HG02763 (cell line): ENCODE results near the gene TMEM9B.
"Not testable (repeated sequence)": the region's sequence is repeated elsewhere in the genome, so short reads cannot be mapped to it uniquely, and the experiment has no call there.

Experiments used
- ATAC-seq: cut with Tn5 transposase; IDR thresholded peaks from one replicate; pipeline ENCODE4 v1.9.1; 2021; ENCODE audit warnings: mild to moderate bottlenecking, moderate library complexity; ENCODE audit not compliant: unreplicated experiment

Gene TMEM9B

DNA sequence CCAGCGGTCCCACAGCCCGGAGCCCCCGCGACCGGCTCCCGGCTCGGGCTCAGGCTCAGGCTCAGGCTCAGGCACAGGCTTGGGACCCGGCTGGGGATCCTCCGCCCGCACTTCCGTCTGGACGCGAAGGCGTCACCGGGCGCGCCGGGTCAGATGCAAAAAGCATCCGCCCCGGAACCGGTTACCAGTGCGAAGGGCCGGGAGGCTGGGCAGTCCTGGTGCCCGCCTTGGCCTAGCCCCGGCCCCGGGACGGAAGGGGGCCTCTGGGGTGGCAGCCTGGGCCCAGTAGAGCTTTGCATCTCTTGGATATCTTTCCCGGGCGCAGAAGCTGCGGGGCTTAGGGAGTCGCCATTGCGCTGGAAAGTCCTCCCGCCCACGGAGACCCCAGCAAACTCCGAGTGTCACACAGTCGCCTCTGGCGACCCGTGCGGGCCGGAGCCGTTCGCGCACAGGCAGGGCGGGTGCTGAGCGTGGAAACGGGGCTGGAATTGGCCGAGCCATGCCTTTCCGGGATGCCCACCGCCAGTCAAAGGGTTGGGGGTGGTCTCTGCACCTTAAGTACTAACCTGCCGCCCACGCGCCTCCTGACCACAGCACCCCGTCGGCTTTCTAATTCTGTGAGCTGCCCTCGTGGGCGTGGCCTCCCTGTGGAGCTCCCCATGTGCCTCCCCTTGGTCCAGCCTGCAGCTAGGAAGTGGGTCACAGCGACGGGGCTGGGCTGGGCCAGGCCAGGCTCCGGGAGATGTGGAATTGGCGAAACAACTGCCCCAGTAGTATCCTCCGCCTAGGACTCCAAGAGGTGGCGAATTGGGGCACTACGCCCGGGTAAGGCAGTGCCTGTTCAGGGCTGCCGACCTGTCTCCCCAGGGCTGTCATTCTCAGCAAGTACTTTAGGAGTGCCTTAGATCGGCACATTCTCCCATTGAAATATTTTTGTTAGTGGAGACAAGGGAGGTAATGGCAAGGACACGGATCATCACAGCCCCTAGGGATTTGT is at the start of gene TMEM9B:
TSS of gene TMEM9B (minus strand) at position 119 of the 997 bp plus-strand sequence. CDS start 129 bp downstream, outside the sequence.
- ATAC-seq, result peak; percentile 85

DNA sequence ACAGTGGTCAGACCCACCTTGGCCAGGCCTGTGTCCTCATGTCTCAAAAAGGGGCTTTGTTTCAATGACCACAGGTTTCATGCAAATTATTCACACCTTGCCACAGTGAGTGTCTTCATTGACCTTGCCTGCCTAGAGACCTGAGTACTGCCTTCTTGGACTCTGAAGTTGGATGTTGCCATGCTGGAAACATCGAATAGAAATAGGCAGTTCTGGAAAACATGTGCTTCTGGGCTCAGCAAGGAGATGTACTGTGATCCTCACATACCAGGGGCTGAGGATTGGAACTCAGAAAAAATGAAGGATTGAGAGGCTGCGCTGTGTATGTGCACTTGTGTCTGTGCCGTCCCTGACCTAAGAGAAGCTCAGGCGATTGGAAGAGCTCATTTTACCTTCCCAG is 49.1 kb upstream of the TMEM9B start:
- no peak for ATAC-seq

DNA sequence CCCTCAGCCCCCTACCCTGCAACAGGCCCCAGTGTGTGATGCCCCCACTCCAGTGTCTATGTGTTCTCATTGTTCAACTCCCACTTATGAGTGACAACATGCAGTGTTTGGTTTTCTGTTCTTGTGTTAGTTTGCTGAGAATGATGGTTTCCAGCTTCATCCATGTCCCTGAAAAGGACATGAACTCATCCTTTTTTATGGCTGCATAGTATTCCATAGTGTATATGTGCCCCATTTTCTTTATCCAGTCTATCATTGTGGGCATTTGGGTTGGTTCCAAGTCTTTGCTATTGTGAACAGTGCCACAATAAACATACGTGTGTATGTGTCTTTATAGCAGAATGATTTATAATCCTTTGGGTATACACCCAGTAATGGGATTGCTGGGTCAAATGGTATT is 45.3 kb upstream of the TMEM9B start:
- not testable (repeated sequence) for ATAC-seq

DNA sequence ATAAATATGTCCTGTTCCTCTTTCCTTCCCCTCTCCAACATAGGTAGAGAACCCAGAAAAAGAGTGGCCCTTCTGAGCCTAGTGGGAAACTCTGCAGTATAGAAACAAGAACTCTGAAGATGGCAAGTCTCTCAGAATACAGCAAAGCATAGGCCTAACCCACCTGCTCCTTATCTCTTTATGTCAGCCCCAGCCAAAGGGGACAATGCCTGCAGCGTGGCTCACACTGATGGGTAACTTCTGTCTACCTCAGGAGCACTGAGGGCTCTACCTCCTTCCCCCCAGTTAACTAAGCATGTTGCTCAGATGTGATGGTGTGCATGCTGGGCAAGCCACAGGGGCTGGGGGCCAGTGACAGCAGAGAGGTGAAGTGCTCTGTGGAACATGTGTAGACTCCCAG is 44.4 kb upstream of the TMEM9B start:
- ATAC-seq, result no peak

DNA sequence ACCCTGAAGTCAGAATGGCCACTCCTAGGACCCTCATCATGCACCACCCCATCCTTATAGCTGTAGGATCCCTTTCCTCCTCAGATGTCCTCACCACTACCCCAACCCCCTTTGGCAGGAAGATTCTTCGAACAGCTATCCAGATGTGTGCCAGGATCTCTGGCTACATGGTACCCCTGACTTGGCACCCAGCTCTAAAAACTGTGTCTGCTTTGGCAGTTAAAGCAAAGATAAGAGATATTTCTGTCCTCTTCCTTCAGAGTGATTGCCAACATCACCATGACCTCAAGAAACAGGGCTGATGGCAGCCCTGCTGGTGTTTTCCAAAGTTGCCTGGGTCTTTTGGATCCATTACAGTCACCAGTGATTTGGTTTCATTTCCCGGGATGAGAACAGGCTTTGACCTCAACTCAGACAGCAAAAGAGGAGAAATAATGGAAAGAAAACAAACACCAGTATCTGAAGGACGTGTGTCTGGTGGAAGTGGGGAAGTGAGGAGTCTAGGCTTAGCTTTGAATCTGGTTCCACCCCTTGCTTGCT is 43.8 kb upstream of the TMEM9B start:
- no peak for ATAC-seq

DNA sequence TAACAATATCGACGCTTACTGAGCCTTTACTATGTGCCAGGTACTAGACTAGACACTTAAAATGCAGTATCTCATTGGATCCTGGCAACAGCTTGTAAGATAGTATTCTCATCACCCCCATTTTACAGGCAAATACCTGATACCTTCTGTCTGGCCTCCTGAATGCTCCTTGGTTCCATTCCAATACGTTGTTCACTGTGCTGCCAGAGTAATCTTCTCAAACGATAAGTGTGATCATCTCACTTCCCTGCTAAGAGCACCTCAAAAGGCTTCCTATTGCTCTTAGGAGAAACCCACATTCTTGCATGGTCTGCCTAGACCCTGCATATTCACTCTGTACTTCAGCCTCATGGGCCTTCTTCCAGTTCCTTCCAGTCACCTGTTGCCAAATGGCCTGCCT is 40.8 kb upstream of the TMEM9B start:
- no peak for ATAC-seq

DNA sequence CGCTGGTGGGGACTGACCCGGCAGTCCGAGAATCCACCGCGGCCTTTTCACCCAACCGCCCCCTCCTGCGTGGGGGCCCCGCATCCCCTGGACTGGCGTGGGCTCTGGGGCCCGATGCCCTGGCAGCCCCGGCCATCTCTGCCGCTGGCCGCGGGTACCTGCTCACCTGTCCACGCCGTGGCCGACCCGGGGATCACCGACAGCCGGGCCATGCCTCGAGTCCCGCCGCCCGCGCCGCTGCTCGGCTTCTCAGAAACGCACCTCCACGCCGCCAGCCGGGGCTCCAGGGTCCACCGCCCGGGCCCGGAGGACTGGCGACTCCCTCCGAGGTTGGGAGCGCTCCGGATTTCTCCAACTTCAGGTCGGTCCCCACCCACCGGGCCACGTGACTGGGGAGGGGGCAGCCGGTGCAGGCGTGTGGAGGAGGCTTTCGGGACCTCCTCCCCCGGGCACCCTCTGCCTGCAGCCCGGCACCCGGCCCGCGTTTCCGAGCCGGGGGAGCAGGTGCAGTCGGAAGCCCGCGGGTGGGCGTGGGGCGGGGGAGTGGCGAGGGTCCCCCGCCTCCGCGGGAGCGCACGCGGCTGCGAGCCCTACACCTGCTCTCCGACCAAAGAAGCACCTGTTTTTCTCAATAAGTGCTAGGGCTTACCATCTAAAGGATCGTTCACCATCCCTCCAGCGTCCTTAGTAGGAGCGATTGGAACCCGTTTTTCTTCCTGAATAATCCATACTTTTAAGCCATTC is 40.1 kb upstream of the TMEM9B start:
- no peak for ATAC-seq

DNA sequence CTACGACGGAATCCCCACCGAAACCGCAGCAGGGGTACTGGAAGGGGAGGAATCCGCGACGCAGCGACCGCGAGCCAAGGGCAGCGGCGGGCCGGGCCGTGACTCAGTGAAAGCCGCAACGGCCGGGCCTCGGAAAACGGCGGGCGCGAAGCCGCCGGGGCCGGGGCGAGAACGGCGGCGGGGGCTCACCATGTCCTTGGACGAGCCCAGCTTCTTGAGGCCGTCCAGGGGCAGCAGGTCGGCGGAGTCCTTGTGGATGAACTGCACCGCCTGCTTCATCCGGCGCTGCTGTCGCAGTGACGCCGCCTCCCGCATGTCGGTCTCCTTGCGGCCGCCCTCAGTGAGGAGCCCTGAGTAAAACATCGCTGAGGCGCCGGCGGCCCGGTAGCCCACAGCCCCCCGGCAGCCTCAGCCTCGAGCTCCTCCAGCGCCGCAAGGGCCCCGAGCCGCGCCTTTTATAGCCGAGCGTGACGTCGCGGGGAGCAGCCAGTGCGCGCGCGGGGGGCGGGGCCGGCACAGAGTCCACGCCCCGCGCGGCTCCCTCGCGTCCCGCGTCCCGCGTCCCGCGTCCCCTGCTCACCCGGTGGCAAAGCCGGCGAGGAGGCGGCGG is 39.4 kb upstream of the TMEM9B start, which contains the start of gene NRIP3:
TSS of gene NRIP3 (minus strand) at position 429 of the 610 bp plus-strand sequence. CDS start at position 363, 66 bp downstream.
- ATAC-seq, result no peak

DNA sequence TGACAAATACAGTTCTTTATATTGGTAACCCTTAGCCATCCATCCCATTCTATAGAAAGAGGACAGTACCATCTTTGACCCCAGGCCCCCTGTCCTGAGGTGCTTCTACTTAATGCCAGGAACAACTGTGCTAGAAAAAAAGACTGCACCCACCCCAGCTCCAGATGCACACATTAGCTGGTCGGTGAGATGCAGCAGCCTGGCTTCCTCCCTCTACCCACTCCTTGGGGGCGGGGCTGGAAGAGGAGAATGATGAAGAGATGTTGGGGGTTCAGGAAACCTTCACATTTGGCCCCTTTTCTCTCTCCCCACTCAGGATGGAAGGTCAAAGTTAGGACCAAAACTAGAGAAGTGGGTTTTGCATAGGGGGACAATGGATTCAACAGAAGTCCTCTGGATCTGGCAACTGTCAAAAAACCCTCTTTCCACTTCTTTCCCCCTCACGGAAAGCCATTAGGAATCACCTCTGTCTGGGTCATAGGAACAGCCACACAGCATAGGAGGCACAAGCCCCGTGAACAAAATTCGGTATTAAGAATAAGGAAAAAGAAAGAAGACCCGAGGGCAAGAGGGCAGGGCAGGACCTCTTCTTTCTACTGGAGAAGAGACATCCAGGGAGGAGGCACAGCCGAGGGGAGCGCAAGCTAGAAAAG is 38.8 kb upstream of the TMEM9B start:
- no peak for ATAC-seq

DNA sequence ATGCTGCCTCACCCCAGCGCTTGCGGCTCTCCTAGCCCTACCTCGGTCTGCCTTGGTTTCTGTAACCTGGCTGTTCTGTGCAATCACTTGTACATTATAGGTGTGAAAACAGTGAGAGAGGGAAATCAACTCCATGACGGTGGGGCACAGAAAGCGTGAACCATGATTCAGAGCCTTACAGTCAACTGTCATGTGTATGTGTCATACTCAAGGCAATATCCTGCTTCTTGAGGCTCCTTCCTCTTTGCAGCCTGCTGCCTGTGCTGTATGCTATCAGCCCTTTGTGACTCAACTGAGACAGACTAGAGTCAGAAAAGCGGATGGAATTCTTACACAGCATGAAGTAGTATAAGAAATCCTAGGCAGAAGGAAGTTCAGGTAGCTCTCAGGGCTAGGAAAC is 37.5 kb upstream of the TMEM9B start:
- no peak for ATAC-seq

DNA sequence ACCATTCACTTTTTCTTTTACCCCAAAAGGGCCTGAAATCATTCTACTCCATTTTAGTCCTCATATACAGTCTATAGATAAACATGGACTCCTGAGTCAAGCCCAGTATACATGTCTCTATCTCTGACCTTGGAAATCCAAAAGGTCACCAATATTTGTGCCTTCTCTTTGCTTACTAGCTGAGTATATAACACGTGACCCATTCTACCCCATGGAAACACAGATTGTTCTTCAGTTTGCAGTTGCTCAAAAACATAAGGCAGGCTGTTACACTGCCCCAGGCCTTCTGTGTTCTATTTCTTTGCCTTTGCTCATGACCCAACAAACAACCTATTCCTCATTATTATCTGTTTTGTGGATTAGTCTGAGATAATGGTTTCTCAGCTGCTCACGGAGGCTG is 33.8 kb upstream of the TMEM9B start:
- no peak for ATAC-seq

DNA sequence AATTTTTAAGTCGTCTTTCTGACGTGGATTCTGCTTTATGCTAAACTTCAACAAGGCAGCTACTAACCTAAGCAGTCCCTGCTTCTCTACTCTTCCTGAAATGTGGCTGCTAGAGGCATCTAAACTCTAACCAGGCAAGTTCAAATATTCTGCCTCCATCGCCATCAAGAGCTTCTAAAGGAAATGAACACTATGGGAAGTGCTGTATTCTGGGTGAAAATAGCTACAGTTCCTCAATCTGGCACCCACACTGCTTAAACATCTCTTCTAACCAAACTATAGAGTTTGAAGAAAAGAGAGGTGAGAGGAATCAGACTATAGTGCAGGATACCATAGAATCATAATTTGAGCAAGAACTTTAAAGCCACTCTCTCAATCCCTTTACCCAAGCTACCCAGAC is 33.2 kb upstream of the TMEM9B start:
- no peak for ATAC-seq

DNA sequence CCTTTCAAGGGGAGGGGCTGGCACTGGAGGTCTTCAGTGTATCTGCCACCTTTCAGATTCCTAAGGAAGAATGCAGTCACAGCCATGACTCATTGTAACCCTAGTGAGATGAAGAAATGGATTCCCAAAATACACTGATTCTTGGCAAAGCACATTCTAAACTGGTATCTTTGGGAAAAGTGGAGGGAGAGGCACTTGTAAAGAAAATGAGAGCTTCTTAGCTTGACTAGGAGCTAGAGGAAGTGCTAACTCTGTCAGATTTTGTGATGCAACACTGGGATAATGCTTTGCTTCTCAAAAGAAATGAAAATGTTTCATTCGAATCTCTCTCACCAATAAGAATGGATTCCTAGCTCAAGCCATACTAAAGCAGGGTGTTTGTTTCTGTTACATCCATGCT is 25.2 kb upstream of the TMEM9B start:
- no peak for ATAC-seq

DNA sequence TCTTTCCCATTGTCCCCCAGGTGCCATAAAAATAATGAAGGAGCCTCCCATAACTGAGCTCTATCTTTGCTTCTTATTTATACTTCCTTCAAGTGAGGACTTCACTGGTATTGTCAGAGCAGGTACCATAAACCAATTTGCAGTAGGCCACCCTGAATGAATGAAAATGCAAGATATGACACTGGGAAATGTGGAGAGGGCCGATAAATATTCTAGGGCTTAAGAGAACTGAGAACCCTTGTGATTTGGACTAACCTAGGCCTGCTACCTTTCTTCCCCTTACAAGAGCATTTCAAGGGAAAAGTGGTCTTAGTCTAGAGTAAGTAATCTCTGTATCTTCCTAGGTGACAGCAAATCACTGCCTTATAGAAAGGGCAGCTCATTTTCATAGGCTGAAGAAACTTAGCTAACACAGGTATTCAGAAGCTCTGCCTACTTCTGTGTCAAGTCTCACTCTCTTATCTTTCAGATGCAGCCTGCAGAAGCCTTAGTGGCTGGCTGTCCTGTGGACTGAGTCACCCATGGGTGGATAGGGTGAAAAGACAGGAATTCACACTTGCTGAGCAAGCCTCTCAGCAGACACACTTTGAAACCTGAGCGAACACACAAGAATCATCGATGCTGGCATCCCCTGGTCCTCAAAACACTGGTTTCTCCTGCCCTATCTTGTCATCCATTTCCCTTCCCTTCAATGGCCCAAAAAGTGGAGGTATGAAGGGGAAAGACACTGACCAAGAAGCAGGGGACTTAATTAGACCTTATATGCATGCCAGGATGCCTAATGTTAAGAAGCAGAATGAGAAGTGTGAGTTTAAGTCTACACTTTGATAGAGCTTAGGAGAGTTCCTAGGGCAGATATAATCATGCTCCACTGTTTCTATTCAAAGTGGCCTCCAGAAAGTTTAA is 24.3 kb upstream of the TMEM9B start:
- ATAC-seq, result no peak

DNA sequence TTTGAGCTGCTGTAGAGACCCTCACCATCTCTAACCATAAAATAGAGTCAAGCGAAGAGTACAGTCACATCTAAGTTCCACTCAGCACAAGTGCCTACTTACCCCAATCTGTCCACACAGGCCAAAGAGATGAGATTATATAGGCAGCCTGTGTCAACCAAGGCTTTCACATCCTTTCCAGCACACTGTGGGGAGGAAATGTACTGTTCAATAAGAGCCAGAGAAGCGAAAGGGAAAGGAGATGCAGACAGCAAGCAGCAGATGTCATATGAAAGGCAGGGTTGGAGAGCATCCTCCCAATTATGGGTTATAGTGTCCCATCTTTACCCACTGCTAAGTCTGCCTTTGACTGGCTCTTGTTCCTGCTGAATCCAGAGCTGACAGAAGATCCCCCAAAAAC is 23.2 kb upstream of the TMEM9B start:
- ATAC-seq, result no peak

DNA sequence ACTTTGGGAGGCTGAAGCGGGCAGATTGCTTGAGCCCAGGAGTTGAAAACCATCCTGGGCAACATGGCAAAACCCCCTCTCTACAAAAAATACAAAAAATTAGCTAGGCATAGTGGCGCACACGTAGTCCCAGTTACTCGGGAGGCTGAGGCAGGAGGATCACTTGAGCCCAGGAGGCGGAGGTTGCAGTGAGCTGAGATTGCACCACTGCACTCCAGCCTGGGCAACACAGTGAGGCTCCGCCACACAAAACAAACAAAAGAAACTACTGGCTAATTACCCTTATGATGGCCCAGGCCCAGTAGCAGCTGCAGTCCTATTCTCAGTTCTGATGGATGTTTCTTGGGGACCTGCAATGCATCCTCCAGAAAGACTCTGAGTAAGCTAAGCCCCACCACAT is 22.5 kb upstream of the TMEM9B start:
- not testable (repeated sequence) for ATAC-seq

DNA sequence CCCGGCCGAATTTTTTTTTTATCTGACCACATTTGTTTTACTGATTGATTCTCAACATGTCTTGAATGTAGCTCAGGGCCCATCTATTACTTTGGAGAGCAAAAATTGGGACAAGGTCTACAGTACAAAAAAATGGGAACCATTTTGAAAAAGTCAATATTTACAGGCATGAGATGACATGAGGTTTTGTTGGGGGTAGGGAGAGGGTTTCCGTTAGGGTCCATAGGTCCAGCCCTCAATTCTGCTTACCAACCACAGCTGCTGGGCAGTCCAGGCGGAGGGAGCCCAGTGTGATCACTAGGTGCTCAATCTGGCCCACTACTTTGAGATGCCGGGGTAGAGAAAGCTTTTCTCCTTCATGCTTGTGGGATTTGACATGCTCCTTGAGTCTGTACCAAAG is 21.2 kb upstream of the TMEM9B start:
- ATAC-seq, result no peak

DNA sequence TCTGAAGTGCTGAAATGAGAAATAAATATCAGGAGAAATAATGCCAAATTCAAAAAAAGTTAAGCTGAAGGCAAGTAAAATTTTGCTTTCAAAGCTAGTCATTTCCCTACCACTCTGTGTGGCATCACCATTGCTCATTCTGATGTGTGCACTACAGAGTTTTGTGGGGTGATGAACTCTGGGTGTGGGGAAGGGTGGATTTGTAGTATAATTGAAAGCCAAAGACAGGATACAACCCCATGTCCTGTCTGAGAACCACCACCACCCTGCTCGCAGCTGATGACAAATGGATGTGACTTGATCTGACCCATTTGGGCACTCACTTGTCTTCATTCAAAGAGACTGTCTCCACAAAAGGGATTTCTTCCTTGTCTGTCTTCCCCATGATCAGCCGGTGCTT is 19.3 kb upstream of the TMEM9B start:
- ATAC-seq, result no peak

DNA sequence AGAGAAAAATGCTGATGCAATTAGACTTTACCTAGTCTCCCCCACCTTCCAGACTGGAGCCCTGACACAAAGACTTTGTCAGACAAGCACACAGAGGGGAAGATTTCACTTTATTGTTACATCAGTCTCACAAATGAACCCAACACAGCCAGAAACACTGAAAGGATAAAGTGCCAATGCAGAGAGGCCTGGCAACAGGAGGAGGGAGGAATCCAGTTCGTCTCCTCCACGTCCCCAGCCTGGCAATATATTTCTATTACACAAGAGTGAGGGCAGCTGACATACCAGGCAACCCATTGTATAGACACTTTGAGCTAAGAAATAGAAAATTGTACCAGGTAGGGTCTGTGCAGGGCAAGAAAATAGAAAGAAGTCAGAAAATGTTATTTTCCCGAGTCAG is 16.2 kb upstream of the TMEM9B start:
- no peak for ATAC-seq

DNA sequence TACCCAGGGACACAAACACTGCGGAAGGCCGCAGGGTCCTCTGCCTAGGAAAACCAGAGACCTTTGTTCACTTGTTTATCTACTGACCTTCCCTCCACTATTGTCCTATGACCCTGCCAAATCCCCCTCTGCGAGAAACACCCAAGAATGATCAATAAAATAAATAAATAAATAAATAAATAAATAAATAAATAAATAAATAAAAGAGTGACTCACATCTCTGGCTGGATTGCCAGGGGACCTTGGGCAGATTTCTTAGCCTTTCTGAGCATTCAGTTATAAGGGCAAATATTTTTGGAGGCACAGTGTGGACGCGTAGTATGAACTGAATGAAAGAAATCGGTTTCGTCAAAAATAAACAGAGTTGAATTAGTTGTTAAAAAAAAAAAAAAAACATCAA is 15.1 kb upstream of the TMEM9B start:
- ATAC-seq, result not testable (repeated sequence)
